WERI-Rb-1 (cell line): Measurements from ENCODE around the gene ITGA7.

Source experiments
- DNase-seq: peaks from one replicate; pipeline ENCODE4 v3.0.0-alpha.2; 2020
- H3K27ac ChIP-seq: fragments of 250-450 bp; sonication (Bioruptor Pico); 2 replicates; pipeline ENCODE4 v1.5.1; 2020; ENCODE audit warnings: mild to moderate bottlenecking, moderate library complexity
- H3K27me3 ChIP-seq: fragments of 250-450 bp; sonication (Bioruptor Pico); 2 replicates; pipeline ENCODE4 v1.5.1; 2021; ENCODE audit warnings: mild to moderate bottlenecking, low read depth, moderate library complexity; ENCODE audit not compliant: insufficient read depth, severe bottlenecking
- H3K36me3 ChIP-seq: fragments of 250-450 bp; sonication (Bioruptor Pico); 2 replicates; pipeline ENCODE4 v1.5.1; 2020; ENCODE audit warnings: mild to moderate bottlenecking, moderate library complexity
- H3K4me3 ChIP-seq: 2 replicates; pipeline ENCODE4 v1.5.1; 2011; ENCODE audit warnings: low read depth, mild to moderate bottlenecking, control low read depth, low read length
- H3K9me3 ChIP-seq: fragments of 250-450 bp; sonication (Bioruptor Pico); 2 replicates; pipeline ENCODE4 v1.5.1; 2021; ENCODE audit warnings: mild to moderate bottlenecking, moderate library complexity; ENCODE audit not compliant: severe bottlenecking
- CTCF ChIP-seq: IDR thresholded peaks from 2 replicates; pipeline ENCODE4 v1.5.1; 2011; ENCODE audit warnings: low read depth, mild to moderate bottlenecking, control low read depth, inconsistent platforms, low read length

The ITGA7 gene

GRCh38 chr12:55679691-55680090 is 28.0 kb downstream of the ITGA7 start:
- no peak for TF ChIP-seq CTCF
- H3K27ac ChIP-seq, result no peak overlapping the region
- H3K4me3 ChIP-seq, result no peak overlapping the region
- H3K9me3 ChIP-seq, result no peaks in the 10 kb centered on the region
- H3K36me3 ChIP-seq, result no peaks in the 10 kb centered on the region
- no peak for DNase-seq
- H3K27me3 ChIP-seq, result no peaks in the 10 kb centered on the region

GRCh38 chr12:55676707-55677106 is 31.0 kb downstream of the ITGA7 start:
- no peak for DNase-seq
- no peaks in the 10 kb centered on the region for H3K36me3 ChIP-seq
- H3K27me3 ChIP-seq, result no peaks in the 10 kb centered on the region
- no peak overlapping the region for H3K4me3 ChIP-seq
- TF ChIP-seq CTCF, result no peak
- H3K27ac ChIP-seq, result no peak overlapping the region
- H3K9me3 ChIP-seq, result no peaks in the 10 kb centered on the region

GRCh38 chr12:55675666-55676065 is 32.0 kb downstream of the ITGA7 start:
- no peak for TF ChIP-seq CTCF
- Histone ChIP-seq H3K36me3 (no peaks in the 10 kb centered on the region), H3K4me3 (no peak overlapping the region), H3K27ac (no peak overlapping the region), H3K9me3 (no peaks in the 10 kb centered on the region), H3K27me3 (no peaks in the 10 kb centered on the region)
- no peak for DNase-seq

GRCh38 chr12:55673638-55674037 is 34.1 kb downstream of the ITGA7 start:
- H3K36me3 ChIP-seq, result no peaks in the 10 kb centered on the region
- DNase-seq, result no peak
- no peak overlapping the region for H3K27ac ChIP-seq
- TF ChIP-seq CTCF, result no peak
- no peaks in the 10 kb centered on the region for H3K9me3 ChIP-seq
- no peaks in the 10 kb centered on the region for H3K27me3 ChIP-seq
- H3K4me3 ChIP-seq, result no peak overlapping the region

- Histone ChIP-seq H3K36me3 (no peaks in the 10 kb centered on the region), H3K27ac (no peak overlapping the region), H3K27me3 (no peaks in the 10 kb centered on the region), H3K9me3 (no peaks in the 10 kb centered on the region), H3K4me3 (no peak overlapping the region)
- TF ChIP-seq CTCF, result no peak
- DNase-seq, result no peak
These were observed 36.0 kb downstream of the ITGA7 start for GRCh38 chr12:55671746-55672145.

GRCh38 chr12:55670276-55670675 is 37.4 kb downstream of the ITGA7 start:
- H3K4me3 ChIP-seq, result no peak overlapping the region

More at GRCh38 chr12:55670276-55670675, 37.4 kb downstream of the ITGA7 start:
- no peaks in the 10 kb centered on the region for H3K9me3 ChIP-seq
- no peaks in the 10 kb centered on the region for H3K27me3 ChIP-seq
- no peak for DNase-seq
- H3K36me3 ChIP-seq, result no peaks in the 10 kb centered on the region
- H3K27ac ChIP-seq, result no peak overlapping the region
- no peak for TF ChIP-seq CTCF
